AG04449 (cell line): ENCODE data around the gene CMIP.
A peak's percentile ranks its signal among the peaks of the same experiment; 100 is the strongest.
"Not testable (repeated sequence)": the region's sequence is repeated elsewhere in the genome, so short reads cannot be mapped to it uniquely, and the experiment has no call there.

Source experiments
- CTCF ChIA-PET: fragments of 350-600 bp; formaldehyde crosslinking; extraction: SDS; loops from one replicate; lab custom pipeline; 2021; ENCODE audit warnings: antibody characterized with exemption; lab: Yijun Ruan, JAX
- POLR2A ChIA-PET: fragments of 400-600, 350-600 bp; formaldehyde crosslinking; extraction: SDS; loops from one replicate; lab custom pipeline; 2020; ENCODE audit warnings: antibody characterized with exemption, inconsistent platforms; lab: Yijun Ruan, JAX
- DNase-seq: peaks from one replicate; pipeline ENCODE4 v3.0.0-alpha.2; 2010; ENCODE audit warnings: low read depth, low spot score
- H3K4me3 ChIP-seq: 2 replicates; pipeline ENCODE4 v1.5.1; 2011; ENCODE audit warnings: low read depth, mild to moderate bottlenecking, control low read depth, low read length
- CTCF ChIP-seq: IDR thresholded peaks from one replicate; pipeline ENCODE4 v1.5.1; 2011; ENCODE audit warnings: mild to moderate bottlenecking, moderate library complexity, low read length, control low read depth, inconsistent platforms; ENCODE audit not compliant: insufficient read depth; ENCODE audit errors: missing control alignments

Gene CMIP

GRCh38 chr16:81523387-81524115 lies 78.9 kb downstream of the CMIP start:
- POLR2A ChIA-PET = no interaction called here
- DNase-seq = no peak

GRCh38 chr16:81524382-81524781 lies 79.8 kb downstream of the CMIP start:
- CTCF ChIA-PET = interaction anchor here (3.1 kb wide), 1 partner anchor 9 kb away, joined by 6 read pairs; no protein-coding TSS in a partner anchor
- no peak for DNase-seq
- POLR2A ChIA-PET = no interaction called here
- no peak overlapping the region for H3K4me3 ChIP-seq
- no peak for TF ChIP-seq CTCF

More at GRCh38 chr16:81523387-81524115, 78.9 kb downstream of the CMIP start:
- no peak for TF ChIP-seq CTCF
- no peak overlapping the region for H3K4me3 ChIP-seq
- CTCF ChIA-PET = interaction anchor here (1.0 to 3.1 kb wide), 2 partner anchors 8 to 32 kb away, joined by 4 to 6 read pairs; no protein-coding TSS in a partner anchor

- CTCF ChIA-PET = interaction anchor here (3.1 kb wide), 1 partner anchor 9 kb away, joined by 6 read pairs; no protein-coding TSS in a partner anchor
- H3K4me3 ChIP-seq, POLR2A ChIA-PET, DNase-seq: not testable (repeated sequence)
Measured at GRCh38 chr16:81524885-81525284, 80.3 kb downstream of the CMIP start.

GRCh38 chr16:81526199-81526598 lies 81.6 kb downstream of the CMIP start:
- DNase-seq = no peak
- H3K4me3 ChIP-seq = no peak overlapping the region
- ChIA-PET CTCF (interaction anchor here (1.0 to 3.1 kb wide), 2 partner anchors 11 to 13 kb away, joined by 4 to 6 read pairs; no protein-coding TSS in a partner anchor), POLR2A (no interaction called here)
- no peak for TF ChIP-seq CTCF

GRCh38 chr16:81526935-81527334 lies 82.3 kb downstream of the CMIP start:
- peak; percentile 4 for DNase-seq
- CTCF ChIA-PET = interaction anchor here (1.0 to 1.5 kb wide), 2 partner anchors 13 to 15 kb away, joined by 4 read pairs; no protein-coding TSS in a partner anchor
- no peak for TF ChIP-seq CTCF
- no peak overlapping the region for H3K4me3 ChIP-seq
- POLR2A ChIA-PET = no interaction called here

GRCh38 chr16:81527477-81528178 lies 83.0 kb downstream of the CMIP start:
- H3K4me3 ChIP-seq = no peak overlapping the region
- CTCF ChIA-PET = interaction anchor here (1.5 kb wide), 1 partner anchor 14 kb away, joined by 4 read pairs; no protein-coding TSS in a partner anchor
- no peak for TF ChIP-seq CTCF
- POLR2A ChIA-PET = no interaction called here
- DNase-seq = no peak
